ENCODE results near the gene FAM180A. TPM values are rescaled to one million over a fixed set of nuclear protein-coding genes. Genes with fewer than 3 reads are reported as not detected.

Gene FAM180A
- total RNA-seq, 1 experiment from 2014 or later = not detected

DNA sequence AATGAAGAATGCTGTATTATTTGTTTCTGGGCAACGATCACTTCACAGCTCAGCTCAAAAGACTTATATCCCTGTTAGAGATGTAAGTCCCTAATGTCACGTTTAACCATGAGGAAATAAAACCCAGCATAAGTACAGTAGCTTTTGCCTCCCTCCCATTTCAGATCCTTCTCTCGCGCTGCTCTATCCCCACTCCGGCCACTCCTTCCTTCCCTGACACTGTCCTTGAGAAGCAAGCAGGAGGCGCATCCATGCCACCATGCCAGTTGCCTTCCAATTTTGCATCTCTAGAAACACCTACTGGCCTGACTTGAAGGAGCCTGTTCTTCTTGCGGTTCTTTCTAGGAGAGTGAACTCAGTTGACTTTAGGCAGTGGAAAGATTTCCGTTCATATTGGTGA is 1.2 kb downstream of the FAM180A start:
- H3K4me1 ChIP-seq (ENCODE audit: control insufficient read depth, insufficient read depth, low read length) = peaks cover 4% of the 10 kb centered on the region; the same call in 1 of the 2 replicates
- no peak for ATAC-seq
- H3K36me3 ChIP-seq (ENCODE audit: control insufficient read depth, insufficient read depth, low read length) = no peaks in the 10 kb centered on the region
- BruUV-seq (replicated peaks) = no TSS peak
- no peak overlapping the region for H3K27ac ChIP-seq (ENCODE audit: low read length)
- POLR2A ChIA-PET = no interaction called here
- DNase-seq (ENCODE audit: low read depth, low spot score) = no peak
- TF ChIP-seq, protein P1, sequence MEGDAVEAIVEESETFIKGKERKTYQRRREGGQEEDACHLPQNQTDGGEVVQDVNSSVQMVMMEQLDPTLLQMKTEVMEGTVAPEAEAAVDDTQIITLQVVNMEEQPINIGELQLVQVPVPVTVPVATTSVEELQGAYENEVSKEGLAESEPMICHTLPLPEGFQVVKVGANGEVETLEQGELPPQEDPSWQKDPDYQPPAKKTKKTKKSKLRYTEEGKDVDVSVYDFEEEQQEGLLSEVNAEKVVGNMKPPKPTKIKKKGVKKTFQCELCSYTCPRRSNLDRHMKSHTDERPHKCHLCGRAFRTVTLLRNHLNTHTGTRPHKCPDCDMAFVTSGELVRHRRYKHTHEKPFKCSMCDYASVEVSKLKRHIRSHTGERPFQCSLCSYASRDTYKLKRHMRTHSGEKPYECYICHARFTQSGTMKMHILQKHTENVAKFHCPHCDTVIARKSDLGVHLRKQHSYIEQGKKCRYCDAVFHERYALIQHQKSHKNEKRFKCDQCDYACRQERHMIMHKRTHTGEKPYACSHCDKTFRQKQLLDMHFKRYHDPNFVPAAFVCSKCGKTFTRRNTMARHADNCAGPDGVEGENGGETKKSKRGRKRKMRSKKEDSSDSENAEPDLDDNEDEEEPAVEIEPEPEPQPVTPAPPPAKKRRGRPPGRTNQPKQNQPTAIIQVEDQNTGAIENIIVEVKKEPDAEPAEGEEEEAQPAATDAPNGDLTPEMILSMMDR (IDR thresholded peaks at IDR 0.05) = no peak
- TF ChIP-seq, protein P2, sequence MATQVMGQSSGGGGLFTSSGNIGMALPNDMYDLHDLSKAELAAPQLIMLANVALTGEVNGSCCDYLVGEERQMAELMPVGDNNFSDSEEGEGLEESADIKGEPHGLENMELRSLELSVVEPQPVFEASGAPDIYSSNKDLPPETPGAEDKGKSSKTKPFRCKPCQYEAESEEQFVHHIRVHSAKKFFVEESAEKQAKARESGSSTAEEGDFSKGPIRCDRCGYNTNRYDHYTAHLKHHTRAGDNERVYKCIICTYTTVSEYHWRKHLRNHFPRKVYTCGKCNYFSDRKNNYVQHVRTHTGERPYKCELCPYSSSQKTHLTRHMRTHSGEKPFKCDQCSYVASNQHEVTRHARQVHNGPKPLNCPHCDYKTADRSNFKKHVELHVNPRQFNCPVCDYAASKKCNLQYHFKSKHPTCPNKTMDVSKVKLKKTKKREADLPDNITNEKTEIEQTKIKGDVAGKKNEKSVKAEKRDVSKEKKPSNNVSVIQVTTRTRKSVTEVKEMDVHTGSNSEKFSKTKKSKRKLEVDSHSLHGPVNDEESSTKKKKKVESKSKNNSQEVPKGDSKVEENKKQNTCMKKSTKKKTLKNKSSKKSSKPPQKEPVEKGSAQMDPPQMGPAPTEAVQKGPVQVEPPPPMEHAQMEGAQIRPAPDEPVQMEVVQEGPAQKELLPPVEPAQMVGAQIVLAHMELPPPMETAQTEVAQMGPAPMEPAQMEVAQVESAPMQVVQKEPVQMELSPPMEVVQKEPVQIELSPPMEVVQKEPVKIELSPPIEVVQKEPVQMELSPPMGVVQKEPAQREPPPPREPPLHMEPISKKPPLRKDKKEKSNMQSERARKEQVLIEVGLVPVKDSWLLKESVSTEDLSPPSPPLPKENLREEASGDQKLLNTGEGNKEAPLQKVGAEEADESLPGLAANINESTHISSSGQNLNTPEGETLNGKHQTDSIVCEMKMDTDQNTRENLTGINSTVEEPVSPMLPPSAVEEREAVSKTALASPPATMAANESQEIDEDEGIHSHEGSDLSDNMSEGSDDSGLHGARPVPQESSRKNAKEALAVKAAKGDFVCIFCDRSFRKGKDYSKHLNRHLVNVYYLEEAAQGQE (IDR thresholded peaks at IDR 0.05; ENCODE audit: insufficient read depth in 1 of 2, low read depth in 2 of 2, low read length in 1 of 2) = no peak
- TF ChIP-seq TCF7L2 (IDR thresholded peaks at IDR 0.05; ENCODE audit: low read depth, low read length) = no peak
- no peak for TF ChIP-seq POLR2AphosphoS5 (IDR thresholded peaks at IDR 0.05; ENCODE audit: low read depth, low read length)
- TF ChIP-seq SIN3A (IDR thresholded peaks at IDR 0.05; ENCODE audit: borderline replicate concordance, insufficient read depth, low read depth, low read length) = no peak
- CTCF ChIA-PET = no interaction called here
- H3K4me3 ChIP-seq (ENCODE audit: low read depth in 2 of 2, low read length in 2 of 2) = no peak overlapping the region
- intact Hi-C loops (cut with micrococcal nuclease; ENCODE audit: unreplicated experiment) (no loop called here), in situ Hi-C loops (cut with HindIII; ENCODE audit: low pct_unique_long_range_greater_than_20kb, low sequenced_read_pairs) (no loop called here)
- no peaks in the 10 kb centered on the region for H3K27me3 ChIP-seq (ENCODE audit: control insufficient read depth, insufficient read depth, low read length)
- H3K9me3 ChIP-seq (ENCODE audit: control insufficient read depth, insufficient read depth, low read depth, low read length) = no peaks in the 10 kb centered on the region

DNA sequence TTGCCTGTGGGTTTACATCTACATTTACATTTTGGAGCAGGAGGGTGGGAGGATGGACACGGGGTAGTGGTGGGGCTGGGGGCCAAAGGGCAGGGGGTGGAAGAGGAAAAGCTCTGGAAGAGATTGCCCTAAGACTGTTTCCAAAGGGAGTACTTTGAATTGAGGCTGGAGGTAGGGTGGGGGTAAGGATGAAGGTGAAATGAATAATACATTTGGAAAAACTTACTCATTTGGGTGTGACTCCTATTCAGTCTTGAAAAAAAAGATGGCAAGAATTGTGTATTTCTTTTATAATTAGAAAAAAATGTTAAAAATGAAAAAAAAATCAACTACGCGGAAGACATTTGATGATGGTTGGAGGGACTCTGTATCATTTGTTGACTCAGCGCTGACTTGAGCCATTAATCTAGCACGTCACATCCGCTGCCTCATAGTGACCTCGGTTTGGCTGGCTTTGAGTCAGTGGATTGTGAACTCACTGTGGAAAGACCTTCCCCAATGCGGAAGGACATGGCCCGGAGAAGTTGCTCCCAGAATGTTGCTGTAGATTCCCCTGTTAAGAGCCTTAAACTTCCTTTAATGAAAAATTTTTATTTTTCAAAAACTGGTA is 2.8 kb downstream of the FAM180A start:
- H3K9me3 ChIP-seq (ENCODE audit: control insufficient read depth, insufficient read depth, low read depth, low read length) = no peaks in the 10 kb centered on the region
- H3K27ac ChIP-seq (ENCODE audit: low read length) = no peak overlapping the region
- no peaks in the 10 kb centered on the region for H3K27me3 ChIP-seq (ENCODE audit: control insufficient read depth, insufficient read depth, low read length)
- no TSS peak for BruUV-seq (replicated peaks)
- intact Hi-C loops (cut with micrococcal nuclease; ENCODE audit: unreplicated experiment) (no loop called here), in situ Hi-C loops (cut with HindIII; ENCODE audit: low pct_unique_long_range_greater_than_20kb, low sequenced_read_pairs) (no loop called here)
- CTCF ChIA-PET = no interaction called here
- no peaks in the 10 kb centered on the region for H3K36me3 ChIP-seq (ENCODE audit: control insufficient read depth, insufficient read depth, low read length)
- H3K4me3 ChIP-seq (ENCODE audit: low read depth in 2 of 2, low read length in 2 of 2) = no peak overlapping the region
- POLR2A ChIA-PET = no interaction called here
- H3K4me1 ChIP-seq (ENCODE audit: control insufficient read depth, insufficient read depth, low read length) = peaks cover 4% of the 10 kb centered on the region; the same call in 1 of the 2 replicates
- TF ChIP-seq SIN3A (IDR thresholded peaks at IDR 0.05; ENCODE audit: borderline replicate concordance, insufficient read depth, low read depth, low read length) (no peak), POLR2AphosphoS5 (IDR thresholded peaks at IDR 0.05; ENCODE audit: low read depth, low read length) (no peak), TCF7L2 (IDR thresholded peaks at IDR 0.05; ENCODE audit: low read depth, low read length) (no peak)
- TF ChIP-seq, protein P2 (IDR thresholded peaks at IDR 0.05; ENCODE audit: insufficient read depth in 1 of 2, low read depth in 2 of 2, low read length in 1 of 2) = no peak
- TF ChIP-seq, protein P1 (IDR thresholded peaks at IDR 0.05) = no peak
- ATAC-seq (no peak), DNase-seq (ENCODE audit: low read depth, low spot score) (peak; percentile 25)

Data from Panc1 (cell line).